Common myeloid progenitor, CD34-positive (primary cell): ENCODE data around the gene CAB39.

Source experiments
- CTCF ChIA-PET: fragments of 350-600 bp; sonication (Branson Sonifier 250); formaldehyde crosslinking; loops from one replicate; lab custom pipeline; 2021; ENCODE audit warnings: antibody characterized with exemption; lab: Charles Lee
- POLR2A ChIA-PET: fragments of 350-600 bp; sonication (Branson Sonifier 250); formaldehyde crosslinking; loops from one replicate; lab custom pipeline; 2021; ENCODE audit warnings: antibody characterized with exemption; lab: Charles Lee
- DNase-seq, 3 donors: peaks; one replicate each; pipeline versions ENCODE4 v3.0.0 to v3.0.0-alpha.2; 2013
- H3K27ac ChIP-seq, 2 experiments: 1 replicate in 1 of 2; 2 replicates in 1 of 2; pipeline ENCODE4 v1.7.0; 2013; ENCODE audit warnings: inconsistent platforms in 2 of 2, low read length in 2 of 2, mild to moderate bottlenecking in 2 of 2, low read depth in 1 of 2, moderate library complexity in 1 of 2; ENCODE audit not compliant: severe bottlenecking in 2 of 2, insufficient read depth in 1 of 2, poor library complexity in 1 of 2
- H3K27me3 ChIP-seq, 5 experiments: replicated peaks in 2 of 5; 1 replicate in 3 of 5; 2 replicates in 2 of 5; pipeline versions ENCODE4 v1.6.1 to v1.7.0; 2013; ENCODE audit warnings: low read length in 4 of 5, mild to moderate bottlenecking in 2 of 5, moderate library complexity in 2 of 5, inconsistent platforms in 1 of 5; ENCODE audit not compliant: insufficient read depth in 5 of 5, control insufficient read depth in 4 of 5
- H3K36me3 ChIP-seq, 4 experiments: 1 replicate in 2 of 4; 2 replicates in 2 of 4; pipeline versions ENCODE4 v1.6.1 to v1.7.0; 2013; ENCODE audit warnings: low read length in 3 of 4, control low read depth in 1 of 4, mild to moderate bottlenecking in 1 of 4; ENCODE audit not compliant: control insufficient read depth in 4 of 4, insufficient read depth in 4 of 4
- H3K4me1 ChIP-seq, 4 experiments: 1 replicate in 3 of 4; 2 replicates in 1 of 4; pipeline versions ENCODE4 v1.6.1 to v1.7.1; 2013; ENCODE audit warnings: low read length in 3 of 4, mild to moderate bottlenecking in 3 of 4, control low read depth in 1 of 4, inconsistent platforms in 1 of 4, moderate library complexity in 1 of 4; ENCODE audit not compliant: control insufficient read depth in 4 of 4, insufficient read depth in 4 of 4; ENCODE audit errors: control extremely low read depth in 1 of 4
- H3K4me3 ChIP-seq, 7 experiments: 1 replicate in 4 of 7; 2 replicates in 3 of 7; pipeline versions ENCODE4 v1.5.1 to v1.7.0; 2013; ENCODE audit warnings: mild to moderate bottlenecking in 7 of 7, low read length in 6 of 7, moderate library complexity in 6 of 7, inconsistent platforms in 2 of 7, low read depth in 2 of 7, control low read depth in 1 of 7; ENCODE audit not compliant: insufficient read depth in 4 of 7, control insufficient read depth in 1 of 7; ENCODE audit errors: extremely low read depth in 1 of 7
- H3K9me3 ChIP-seq, 5 experiments: 1 replicate in 4 of 5; 2 replicates in 1 of 5; pipeline versions ENCODE4 v1.6.1 to v1.7.1; 2013; ENCODE audit warnings: low read length in 4 of 5, mild to moderate bottlenecking in 2 of 5, inconsistent platforms in 1 of 5, low read depth in 1 of 5, moderate library complexity in 1 of 5; ENCODE audit not compliant: control insufficient read depth in 4 of 5, insufficient read depth in 2 of 5; ENCODE audit errors: control extremely low read depth in 1 of 5
- WGBS: methylation state at CpG from one replicate; pipeline ENCODE4 v1.1.5; 2013; ENCODE audit not compliant: insufficient coverage; 5-methylcytosine and 5-hydroxymethylcytosine counted together

The CAB39 gene

GRCh38 chr2:230847883-230848388, 135.3 kb downstream of the CAB39 start:
- peak overlapping the region in 1 of 7 experiments; percentile 10 for H3K4me3 ChIP-seq
- CTCF ChIA-PET, result interaction anchor here (0.6 to 5.4 kb wide), 19 partner anchors 8 to 139 kb away, joined by 3 to 36 read pairs (median 9); no protein-coding TSS in a partner anchor
- H3K27me3 ChIP-seq, result peaks cover 0 to 3% (median 0%) of the 10 kb centered on the region in 5 experiments
- no peaks in the 10 kb centered on the region for H3K36me3 ChIP-seq
- POLR2A ChIA-PET, result no interaction called here
- no peak overlapping the region for H3K27ac ChIP-seq
- H3K9me3 ChIP-seq, result peaks cover 0 to 3% (median 0%) of the 10 kb centered on the region in 5 experiments
- H3K4me1 ChIP-seq, result peaks cover 0 to 5% (median 0%) of the 10 kb centered on the region in 4 experiments
- WGBS, result 8% methylated on average over 21 of the region's 32 CpGs
- DNase-seq, result peak; percentile 84 to 93 (median 91)

GRCh38 chr2:230849633-230850357, 137.2 kb downstream of the CAB39 start:
- H3K27ac ChIP-seq, result no peak overlapping the region

GRCh38 chr2:230850358-230850658, 137.7 kb downstream of the CAB39 start:
- WGBS, result 86% methylated on average over 7 of the region's 7 CpGs

More at GRCh38 chr2:230849633-230850357, 137.2 kb downstream of the CAB39 start:
- H3K36me3 ChIP-seq, result no peaks in the 10 kb centered on the region
- POLR2A ChIA-PET, result no interaction called here
- peaks cover 0 to 3% (median 0%) of the 10 kb centered on the region in 5 experiments for H3K27me3 ChIP-seq
- DNase-seq, result peak; percentile 42 to 67 (median 63)
- WGBS, result 66% methylated on average over 38 of the region's 40 CpGs
- H3K9me3 ChIP-seq, result peaks cover 0 to 3% (median 0%) of the 10 kb centered on the region in 5 experiments
- peaks cover 0 to 5% (median 0%) of the 10 kb centered on the region in 4 experiments for H3K4me1 ChIP-seq
- CTCF ChIA-PET, result interaction anchor here (0.7 to 5.4 kb wide), 15 partner anchors 9 to 135 kb away, joined by 3 to 36 read pairs (median 9); no protein-coding TSS in a partner anchor
- no peak overlapping the region for H3K4me3 ChIP-seq

GRCh38 chr2:230852113-230852512, 139.5 kb downstream of the CAB39 start:
- 83% methylated on average over 1 of the region's 4 CpGs for WGBS
- Histone ChIP-seq H3K27ac (no peak overlapping the region), H3K36me3 (no peaks in the 10 kb centered on the region), H3K9me3 (no peaks in the 10 kb centered on the region), H3K4me3 (no peak overlapping the region), H3K4me1 (peaks cover 0 to 5% (median 0%) of the 10 kb centered on the region in 4 experiments), H3K27me3 (peaks cover 0 to 5% (median 0%) of the 10 kb centered on the region in 5 experiments)
- CTCF ChIA-PET, result interaction anchor here (1.0 to 2.6 kb wide), 6 partner anchors 10 to 54 kb away, joined by 3 to 12 read pairs (median 4); no protein-coding TSS in a partner anchor
- POLR2A ChIA-PET, result no interaction called here
- no peak for DNase-seq

More at GRCh38 chr2:230850358-230850658, 137.7 kb downstream of the CAB39 start:
- H3K36me3 ChIP-seq, result no peaks in the 10 kb centered on the region
- H3K27me3 ChIP-seq, result peaks cover 0 to 3% (median 0%) of the 10 kb centered on the region in 5 experiments
- CTCF ChIA-PET, result interaction anchor here (0.8 to 5.4 kb wide), 9 partner anchors 9 to 63 kb away, joined by 3 to 36 read pairs (median 4); no protein-coding TSS in a partner anchor
- DNase-seq, result no peak
- H3K27ac ChIP-seq, result no peak overlapping the region
- H3K4me1 ChIP-seq, result peaks cover 0 to 5% (median 0%) of the 10 kb centered on the region in 4 experiments
- H3K9me3 ChIP-seq, result peaks cover 0 to 3% (median 0%) of the 10 kb centered on the region in 5 experiments
- POLR2A ChIA-PET, result no interaction called here
- no peak overlapping the region for H3K4me3 ChIP-seq

- no peak overlapping the region for H3K4me3 ChIP-seq
- no peaks in the 10 kb centered on the region for H3K9me3 ChIP-seq
- no peak for DNase-seq
- no peak overlapping the region for H3K27ac ChIP-seq
- no peaks in the 10 kb centered on the region for H3K36me3 ChIP-seq
- ChIA-PET CTCF (interaction anchor here (0.6 to 3.4 kb wide), 8 partner anchors 10 to 51 kb away, joined by 3 to 12 read pairs (median 4); no protein-coding TSS in a partner anchor), POLR2A (no interaction called here)
- 85% methylated on average over 8 of the region's 13 CpGs for WGBS
- H3K27me3 ChIP-seq, result peaks cover 0 to 2% (median 0%) of the 10 kb centered on the region in 5 experiments
- H3K4me1 ChIP-seq, result peaks cover 0 to 25% (median 20%) of the 10 kb centered on the region in 4 experiments
Observed at GRCh38 chr2:230861552-230862255, 149.1 kb downstream of the CAB39 start.

- WGBS, result 96% methylated on average over 4 of the region's 5 CpGs
- no peaks in the 10 kb centered on the region for H3K36me3 ChIP-seq
- CTCF ChIA-PET, result interaction anchor here (0.6 to 3.4 kb wide), 7 partner anchors 9 to 33 kb away, joined by 3 to 12 read pairs (median 5); no protein-coding TSS in a partner anchor
- DNase-seq, result no peak
- peaks cover 0 to 2% (median 0%) of the 10 kb centered on the region in 5 experiments for H3K27me3 ChIP-seq
- POLR2A ChIA-PET, result no interaction called here
- no peaks in the 10 kb centered on the region for H3K9me3 ChIP-seq
- H3K4me1 ChIP-seq, result peaks cover 5 to 31% (median 26%) of the 10 kb centered on the region in 4 experiments
- no peak overlapping the region for H3K4me3 ChIP-seq
- H3K27ac ChIP-seq, result no peak overlapping the region
Observed at GRCh38 chr2:230862292-230862691, 149.7 kb downstream of the CAB39 start.
